B cell (primary cell): Measurements from ENCODE around the gene TAPBP.

Experiments
- EZH2 ChIP-seq: IDR thresholded peaks from 2 replicates; pipeline ENCODE4 v1.6.1; 2012; ENCODE audit warnings: borderline replicate concordance, low read depth, mild to moderate bottlenecking, moderate library complexity, low read length; ENCODE audit not compliant: insufficient read depth, poor library complexity, severe bottlenecking
- TF ChIP-seq, protein P1 (sequence below): fragments of 200-600 bp; IDR thresholded peaks from one replicate; pipeline ENCODE4 v1.8.0; 2022; ENCODE audit warnings: antibody characterized with exemption, mild to moderate bottlenecking

DNA sequence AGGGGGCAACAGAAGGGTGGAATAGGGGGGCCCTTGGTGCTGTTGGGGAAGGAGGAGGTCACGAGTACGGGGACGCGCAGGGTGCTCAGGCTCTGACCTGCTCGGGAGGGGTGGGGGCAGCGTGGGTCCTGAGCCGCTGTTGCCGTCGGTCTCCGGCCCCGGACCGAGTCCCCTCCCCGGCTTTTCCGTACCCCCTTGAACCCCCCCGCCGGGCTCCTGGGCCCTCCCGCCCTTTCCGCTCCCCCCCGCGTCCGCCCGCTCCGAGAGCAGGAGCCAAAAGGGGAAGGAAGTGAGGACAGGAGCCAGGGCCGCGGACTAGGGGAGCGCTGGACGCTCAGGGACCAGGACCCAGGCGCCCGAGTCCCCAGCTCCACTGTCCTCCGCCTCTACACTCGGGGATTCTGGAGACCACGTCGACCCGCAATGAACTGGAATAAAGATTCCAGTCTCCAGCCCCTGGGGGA lies 15.1 kb downstream of the TAPBP start, which contains the start of gene RGL2:
- TF ChIP-seq, protein P1, sequence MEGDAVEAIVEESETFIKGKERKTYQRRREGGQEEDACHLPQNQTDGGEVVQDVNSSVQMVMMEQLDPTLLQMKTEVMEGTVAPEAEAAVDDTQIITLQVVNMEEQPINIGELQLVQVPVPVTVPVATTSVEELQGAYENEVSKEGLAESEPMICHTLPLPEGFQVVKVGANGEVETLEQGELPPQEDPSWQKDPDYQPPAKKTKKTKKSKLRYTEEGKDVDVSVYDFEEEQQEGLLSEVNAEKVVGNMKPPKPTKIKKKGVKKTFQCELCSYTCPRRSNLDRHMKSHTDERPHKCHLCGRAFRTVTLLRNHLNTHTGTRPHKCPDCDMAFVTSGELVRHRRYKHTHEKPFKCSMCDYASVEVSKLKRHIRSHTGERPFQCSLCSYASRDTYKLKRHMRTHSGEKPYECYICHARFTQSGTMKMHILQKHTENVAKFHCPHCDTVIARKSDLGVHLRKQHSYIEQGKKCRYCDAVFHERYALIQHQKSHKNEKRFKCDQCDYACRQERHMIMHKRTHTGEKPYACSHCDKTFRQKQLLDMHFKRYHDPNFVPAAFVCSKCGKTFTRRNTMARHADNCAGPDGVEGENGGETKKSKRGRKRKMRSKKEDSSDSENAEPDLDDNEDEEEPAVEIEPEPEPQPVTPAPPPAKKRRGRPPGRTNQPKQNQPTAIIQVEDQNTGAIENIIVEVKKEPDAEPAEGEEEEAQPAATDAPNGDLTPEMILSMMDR: no peak
- TF ChIP-seq EZH2: no peak
